Mesendoderm (in vitro differentiated cells): ENCODE results near the gene LCMT1.
A peak's percentile ranks its signal among the peaks of the same experiment; 100 is the strongest.

Source experiments
- DNase-seq: peaks from one replicate; pipeline ENCODE4 v3.0.0; 2013
- H2AK5ac ChIP-seq: 2 replicates; pipeline ENCODE4 v1.6.1; 2013; ENCODE audit warnings: low read length, inconsistent platforms
- H2BK120ac ChIP-seq: 2 replicates; pipeline ENCODE4 v1.6.1; 2013; ENCODE audit warnings: low read depth, mild to moderate bottlenecking, low read length, moderate library complexity, mixed read lengths
- H2BK15ac ChIP-seq: replicated peaks from 2 replicates; pipeline ENCODE4 v1.6.1; 2013; ENCODE audit warnings: low read depth, mild to moderate bottlenecking, moderate library complexity
- H2BK5ac ChIP-seq: 2 replicates; pipeline ENCODE4 v1.6.1; 2013; ENCODE audit warnings: low read length, inconsistent platforms
- H3K18ac ChIP-seq: 2 replicates; pipeline ENCODE4 v1.6.1; 2013; ENCODE audit warnings: mild to moderate bottlenecking, low read length, mixed read lengths
- H3K23ac ChIP-seq: one replicate; pipeline ENCODE4 v1.6.1; 2013; ENCODE audit warnings: low read length
- H3K27ac ChIP-seq: 2 replicates; pipeline ENCODE4 v1.5.1; 2013; ENCODE audit warnings: low read depth, mild to moderate bottlenecking, inconsistent platforms, low read length, moderate library complexity
- H3K27me3 ChIP-seq: 2 replicates; pipeline ENCODE4 v1.6.1; 2013; ENCODE audit warnings: low read length, control low read depth, mild to moderate bottlenecking, inconsistent platforms; ENCODE audit not compliant: insufficient read depth, poor library complexity
- H3K36me3 ChIP-seq: 2 replicates; pipeline ENCODE4 v1.6.1; 2013; ENCODE audit warnings: low read length, inconsistent platforms; ENCODE audit not compliant: control insufficient read depth, insufficient read depth
- H3K4ac ChIP-seq: one replicate; pipeline ENCODE4 v1.6.1; 2013; ENCODE audit warnings: low read depth, mild to moderate bottlenecking, low read length, moderate library complexity
- H3K4me1 ChIP-seq: 2 replicates; pipeline ENCODE4 v1.6.1; 2013; ENCODE audit warnings: low read depth, low read length, inconsistent platforms; ENCODE audit not compliant: control insufficient read depth
- H3K4me2 ChIP-seq: 2 replicates; pipeline ENCODE4 v1.6.1; 2013; ENCODE audit warnings: low read length
- H3K4me3 ChIP-seq: 2 replicates; pipeline ENCODE4 v1.5.1; 2013; ENCODE audit warnings: mild to moderate bottlenecking, low read length
- H3K56ac ChIP-seq: one replicate; pipeline ENCODE4 v1.6.1; 2013; ENCODE audit warnings: low read length
- H3K79me1 ChIP-seq: 2 replicates; pipeline ENCODE4 v1.6.1; 2013; ENCODE audit warnings: low read length, inconsistent platforms
- H3K79me2 ChIP-seq: 2 replicates; pipeline ENCODE4 v1.6.1; 2013; ENCODE audit warnings: mild to moderate bottlenecking, low read length; ENCODE audit not compliant: control insufficient read depth, insufficient read depth
- H3K9ac ChIP-seq: 2 replicates; pipeline ENCODE4 v1.6.1; 2013; ENCODE audit warnings: low read length, inconsistent platforms
- H4K5ac ChIP-seq: one replicate; pipeline ENCODE4 v1.6.1; 2013; ENCODE audit warnings: low read length
- H4K8ac ChIP-seq: one replicate; pipeline ENCODE4 v1.6.1; 2013; ENCODE audit warnings: low read depth, mild to moderate bottlenecking, control low read depth, low read length, moderate library complexity
- WGBS: extraction: QIAGEN DNeasy Blood & Tissue Kit; methylation state at CpG from one replicate; pipeline ENCODE4 v1.1.7; 2013; ENCODE audit warnings: low lambda C conversion rate, missing lambda C conversion rate; ENCODE audit not compliant: insufficient coverage; ENCODE audit errors: extremely low coverage; 5-methylcytosine and 5-hydroxymethylcytosine counted together

Gene LCMT1

DNA sequence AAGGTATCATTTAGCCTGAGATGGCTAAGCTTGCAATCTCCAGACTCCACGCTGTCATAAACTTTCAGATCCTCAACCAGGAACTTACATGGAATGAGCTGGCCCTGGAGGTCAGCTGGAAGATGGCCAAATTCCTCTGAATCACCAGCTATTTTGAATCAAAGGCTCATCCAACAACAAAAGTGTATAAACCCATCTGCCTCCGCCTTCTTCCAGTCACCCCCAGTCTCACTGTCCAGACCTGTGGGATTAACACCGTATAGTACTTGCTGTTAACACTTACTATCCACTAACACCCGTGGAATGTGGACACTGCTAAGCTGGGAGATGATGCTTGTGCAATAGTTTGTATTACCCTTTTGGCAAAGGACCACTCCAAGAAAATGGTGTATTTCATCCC lies 1.9 kb upstream of the LCMT1 start:
- Histone ChIP-seq H3K56ac (no peak overlapping the region), H3K9ac (no peak overlapping the region), H3K4me2 (no peak overlapping the region), H3K23ac (no peak overlapping the region), H3K36me3 (no peaks in the 10 kb centered on the region), H3K27ac (no peak overlapping the region), H2BK5ac (no peak overlapping the region), H3K18ac (no peak overlapping the region), H2BK15ac (no peak overlapping the region), H4K8ac (no peak overlapping the region), H3K27me3 (no peaks in the 10 kb centered on the region), H3K4me3 (no peak overlapping the region), H3K79me2 (peaks cover 22% of the 10 kb centered on the region), H3K4me1 (peaks cover 8% of the 10 kb centered on the region), H2AK5ac (no peak overlapping the region), H4K5ac (no peak overlapping the region), H3K79me1 (peaks cover 15% of the 10 kb centered on the region), H2BK120ac (no peak overlapping the region), H3K4ac (no peak overlapping the region)
- WGBS, result no CpG with 5 or more reads among the region's 4 CpGs
- DNase-seq, result no peak

DNA sequence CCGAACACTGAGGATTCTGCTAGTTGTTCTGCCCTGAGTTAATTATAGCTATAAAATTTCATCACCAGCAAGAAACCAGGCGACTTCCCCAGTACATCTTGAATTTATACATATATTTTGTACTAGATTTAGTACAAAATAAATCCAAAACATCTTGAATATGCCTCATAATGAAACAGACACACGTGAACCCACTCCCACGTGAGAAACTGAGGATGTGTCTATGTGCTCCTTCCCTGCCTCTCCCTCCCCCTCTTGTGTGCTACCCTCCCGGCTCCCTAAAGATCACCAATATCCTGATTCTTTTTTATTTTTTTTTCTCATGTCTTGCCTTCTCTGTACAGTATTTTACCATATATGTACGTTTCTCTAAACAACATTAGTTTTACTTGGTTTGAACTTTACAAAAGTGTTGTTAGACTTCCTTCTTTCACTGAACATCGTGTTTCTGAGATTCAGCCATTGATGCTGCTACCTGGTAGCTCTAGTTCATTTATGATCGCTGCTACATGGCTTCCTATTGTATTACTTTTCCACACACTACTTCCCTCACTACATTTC lies 1.1 kb upstream of the LCMT1 start:
- peaks cover 18% of the 10 kb centered on the region for H3K79me1 ChIP-seq
- peaks cover 8% of the 10 kb centered on the region for H3K4me1 ChIP-seq
- peak overlapping the region; percentile 78 for H3K56ac ChIP-seq
- peaks cover 24% of the 10 kb centered on the region for H3K79me2 ChIP-seq
- no peak overlapping the region for H3K18ac ChIP-seq
- H4K5ac ChIP-seq, result no peak overlapping the region
- no peaks in the 10 kb centered on the region for H3K27me3 ChIP-seq
- no peak overlapping the region for H3K4me2 ChIP-seq
- H3K27ac ChIP-seq, result no peak overlapping the region
- no peak overlapping the region for H2AK5ac ChIP-seq
- no peak overlapping the region for H3K4ac ChIP-seq
- DNase-seq, result no peak
- H2BK5ac ChIP-seq, result no peak overlapping the region
- no peak overlapping the region for H3K4me3 ChIP-seq
- no peak overlapping the region for H2BK120ac ChIP-seq
- H4K8ac ChIP-seq, result no peak overlapping the region
- H3K23ac ChIP-seq, result no peak overlapping the region
- H2BK15ac ChIP-seq, result no peak overlapping the region
- H3K9ac ChIP-seq, result peak overlapping the region; percentile 79
- 100% methylated on average over 1 of the region's 8 CpGs for WGBS
- no peaks in the 10 kb centered on the region for H3K36me3 ChIP-seq

DNA sequence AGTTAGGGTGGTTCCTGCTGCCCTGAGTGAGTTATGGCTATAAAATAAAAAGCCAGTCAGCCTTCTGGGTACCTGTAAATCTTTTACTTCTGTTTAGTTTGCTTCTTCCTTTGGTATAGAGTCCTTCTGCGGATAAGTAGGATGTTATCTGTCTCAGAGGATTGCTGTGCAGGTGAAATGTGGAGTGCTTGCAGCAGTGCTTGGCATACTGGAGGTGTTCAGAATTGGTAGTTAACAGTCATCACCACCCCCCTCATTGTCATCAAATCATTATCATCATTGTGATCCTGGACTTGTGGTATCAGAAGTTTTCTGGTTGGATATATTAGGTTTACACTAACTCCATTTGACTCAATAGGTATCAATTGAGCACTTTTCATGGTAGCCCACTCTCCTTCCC lies 2.6 kb downstream of the LCMT1 start:
- Histone ChIP-seq H4K8ac (no peak overlapping the region), H2BK120ac (no peak overlapping the region), H2BK5ac (no peak overlapping the region), H2BK15ac (no peak overlapping the region), H3K4me3 (no peak overlapping the region), H3K27me3 (no peaks in the 10 kb centered on the region), H4K5ac (no peak overlapping the region), H3K23ac (no peak overlapping the region), H3K36me3 (no peaks in the 10 kb centered on the region), H3K18ac (no peak overlapping the region), H3K56ac (no peak overlapping the region), H3K4ac (no peak overlapping the region), H3K79me1 (peaks cover 32% of the 10 kb centered on the region), H3K4me1 (peaks cover 3% of the 10 kb centered on the region), H3K4me2 (no peak overlapping the region), H3K79me2 (peaks cover 45% of the 10 kb centered on the region), H2AK5ac (no peak overlapping the region), H3K9ac (no peak overlapping the region), H3K27ac (no peak overlapping the region)
- no CpG with 5 or more reads among the region's 1 CpG for WGBS
- DNase-seq, result no peak

DNA sequence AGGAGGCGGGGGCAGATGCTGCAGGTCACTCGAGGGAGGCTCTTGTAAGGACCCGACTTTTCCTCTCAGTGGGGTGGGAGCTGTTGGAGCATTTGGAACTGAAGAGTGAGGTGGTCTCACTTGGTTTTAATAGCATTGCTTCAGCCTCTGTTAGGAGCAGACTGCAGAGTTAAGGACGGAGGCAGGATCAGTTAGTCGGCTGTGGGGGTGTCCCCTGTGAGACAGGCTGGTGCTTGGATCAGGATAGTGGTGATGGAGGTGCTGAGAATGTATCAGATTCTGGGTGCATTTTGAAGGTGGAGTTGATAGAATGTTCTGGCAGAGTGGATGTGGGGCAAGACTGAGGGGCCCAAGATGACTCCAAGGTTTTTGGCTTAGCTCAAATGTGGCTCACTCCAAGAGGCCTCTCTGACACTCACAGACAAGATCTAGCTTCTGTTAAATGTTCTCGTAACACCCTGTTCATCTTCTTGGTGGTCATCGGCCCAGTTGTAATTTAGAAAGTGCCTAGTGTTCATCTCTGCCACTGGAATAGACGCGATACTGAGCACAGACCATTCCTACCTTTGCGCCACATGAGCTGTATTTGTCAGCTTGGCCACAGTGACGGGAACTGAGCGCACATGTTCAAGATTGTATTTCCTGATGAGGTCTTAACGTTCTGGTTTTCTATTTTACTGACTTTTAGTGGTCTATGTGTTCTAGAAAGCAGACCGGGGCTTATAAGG lies 7.5 kb downstream of the LCMT1 start:
- no peak overlapping the region for H2AK5ac ChIP-seq
- H3K36me3 ChIP-seq, result no peaks in the 10 kb centered on the region
- H3K23ac ChIP-seq, result no peak overlapping the region
- DNase-seq, result no peak
- no peak overlapping the region for H2BK15ac ChIP-seq
- no peak overlapping the region for H4K5ac ChIP-seq
- peaks cover 23% of the 10 kb centered on the region for H3K79me1 ChIP-seq
- no peak overlapping the region for H2BK5ac ChIP-seq
- peaks cover 34% of the 10 kb centered on the region for H3K79me2 ChIP-seq
- H3K4ac ChIP-seq, result no peak overlapping the region
- H3K18ac ChIP-seq, result no peak overlapping the region
- H3K27me3 ChIP-seq, result no peaks in the 10 kb centered on the region
- no peak overlapping the region for H3K9ac ChIP-seq
- no peak overlapping the region for H3K4me3 ChIP-seq
- H3K56ac ChIP-seq, result no peak overlapping the region
- H3K27ac ChIP-seq, result no peak overlapping the region
- H3K4me1 ChIP-seq, result no peaks in the 10 kb centered on the region
- no peak overlapping the region for H4K8ac ChIP-seq
- WGBS, result no CpG with 5 or more reads among the region's 14 CpGs
- no peak overlapping the region for H3K4me2 ChIP-seq
- H2BK120ac ChIP-seq, result no peak overlapping the region

DNA sequence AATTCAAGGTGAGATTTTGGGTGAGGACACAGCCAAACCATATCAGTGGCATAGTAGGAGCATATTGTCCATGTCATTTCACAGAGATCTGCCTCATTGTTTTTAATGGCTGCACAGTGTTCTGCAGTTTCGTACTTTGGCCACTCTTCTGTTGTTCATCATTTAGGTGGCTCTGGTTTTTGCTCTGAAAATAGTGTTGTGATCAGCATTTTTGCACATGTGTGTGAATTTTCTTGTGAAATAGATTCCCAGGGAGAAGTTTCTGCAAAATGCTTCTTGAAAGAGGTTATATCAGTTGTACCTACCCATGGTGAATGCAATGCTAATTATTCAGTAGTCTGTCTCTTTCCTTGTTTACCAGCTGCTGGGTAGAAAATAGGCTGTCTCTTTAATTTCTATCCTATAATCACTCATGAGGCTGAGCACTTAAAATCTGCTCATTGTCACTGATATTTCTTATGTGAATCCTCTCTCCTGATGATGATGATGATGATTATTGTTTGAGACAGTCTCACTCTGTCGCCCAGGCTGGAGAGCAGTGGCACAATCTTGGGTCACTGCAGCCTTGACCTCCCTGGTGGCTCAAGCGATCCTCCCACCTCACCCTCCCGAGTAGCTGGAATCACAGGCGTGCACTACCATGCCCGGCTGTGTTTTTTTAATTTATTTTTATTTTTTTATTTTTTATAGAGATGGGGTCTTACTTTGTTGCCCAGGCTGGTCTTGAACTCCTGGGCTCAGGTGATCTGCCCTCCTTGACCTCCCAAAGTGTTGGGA lies 10.5 kb downstream of the LCMT1 start:
- Histone ChIP-seq H3K9ac (no peak overlapping the region), H2BK15ac (no peak overlapping the region), H2BK120ac (no peak overlapping the region), H3K27me3 (no peaks in the 10 kb centered on the region), H3K23ac (no peak overlapping the region), H3K4me1 (no peaks in the 10 kb centered on the region), H3K18ac (no peak overlapping the region), H4K8ac (no peak overlapping the region), H3K4me3 (no peak overlapping the region), H4K5ac (no peak overlapping the region), H3K79me1 (peaks cover 13% of the 10 kb centered on the region), H3K79me2 (peaks cover 21% of the 10 kb centered on the region), H2AK5ac (no peak overlapping the region), H2BK5ac (no peak overlapping the region), H3K4me2 (no peak overlapping the region), H3K4ac (no peak overlapping the region), H3K56ac (no peak overlapping the region), H3K36me3 (no peaks in the 10 kb centered on the region), H3K27ac (no peak overlapping the region)
- no CpG with 5 or more reads among the region's 6 CpGs for WGBS
- DNase-seq, result no peak
